Erythroblast (primary cell): Measurements from ENCODE around the gene MEP1A.

Source experiments
- GATA1 ChIP-seq: IDR thresholded peaks from 2 replicates; pipeline ENCODE4 v1.6.1; 2011; ENCODE audit warnings: low read depth, mild to moderate bottlenecking, control low read depth, low read length, moderate library complexity
- POLR2A ChIP-seq: IDR thresholded peaks from 2 replicates; pipeline ENCODE4 v1.6.1; 2011; ENCODE audit warnings: mild to moderate bottlenecking, low read length

DNA sequence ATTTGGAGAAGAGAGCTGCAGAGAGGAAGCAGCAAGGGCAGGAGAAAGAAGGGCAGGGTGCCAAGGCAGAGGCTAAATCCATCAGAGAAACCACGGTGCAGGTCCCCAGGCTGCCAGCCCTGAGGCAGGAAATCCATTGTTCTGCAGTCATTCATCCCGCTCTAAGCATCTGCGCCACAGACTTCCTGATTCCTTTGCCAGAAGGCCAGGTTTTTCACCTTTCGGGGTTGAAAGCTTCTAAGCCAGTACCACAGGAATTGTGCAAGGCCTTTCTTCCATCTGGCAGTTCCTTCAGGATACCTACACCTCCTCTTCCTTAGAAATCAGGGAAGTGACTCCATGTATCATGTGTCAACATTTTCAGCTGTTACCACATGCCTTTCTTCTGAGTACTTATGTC, 82.9 kb downstream of the MEP1A start:
- TF ChIP-seq POLR2A (no peak), GATA1 (no peak)
